Pancreas (tissue), 10 donors: ENCODE data around the gene SETBP1. TPM values are rescaled to one million over a fixed set of nuclear protein-coding genes. Genes with fewer than 3 reads are reported as not detected.
A peak's percentile ranks its signal among the peaks of the same experiment; 100 is the strongest.

ENCODE experiments used
- ATAC-seq, 4 donors: fragments of 200-7000 bp; cut with Tn5 transposase; one replicate each; pipeline versions ENCODE4 v1.8.0 to v1.9.1; 2020; ENCODE audit warnings: mild to moderate bottlenecking in 4 of 4, moderate library complexity in 4 of 4
- DNase-seq, 6 donors: peaks; one replicate each; pipeline ENCODE4 v3.0.0-alpha.2; 2020
- FAIRE-seq: peaks from 2 replicates; lab custom pipeline; 2012; peaks lifted over from hg19 to GRCh38; lab: Jason Lieb, UNC
- H3K27ac ChIP-seq, 4 donors: fragments of 200-600 bp; sonication (generic); 1 replicate in 3 of 4; 2 replicates in 1 of 4; pipeline versions ENCODE4 v1.5.0 to v1.8.0; 2020
- H3K27me3 ChIP-seq, 4 donors: fragments of 200-600 bp; one replicate each; pipeline ENCODE4 v1.8.0; 2021
- H3K36me3 ChIP-seq, 3 donors: fragments of 200-600 bp; sonication (generic) in 1 of 3; one replicate each; pipeline versions ENCODE4 v1.5.0 to v1.8.0; 2020 to 2021
- H3K4me1 ChIP-seq, 3 donors: fragments of 200-600 bp; one replicate each; pipeline ENCODE4 v1.8.0; 2021
- H3K4me3 ChIP-seq, 4 donors: fragments of 200-600 bp; sonication (generic) in 2 of 4; one replicate each; pipeline versions ENCODE4 v1.5.0 to v1.8.0; 2020 to 2021
- H3K9me3 ChIP-seq, 4 donors: fragments of 200-600 bp; one replicate each; pipeline ENCODE4 v1.8.0; 2021
- WGBS, 2 donors: extraction: QIAGEN DNeasy Blood & Tissue Kit; methylation state at CpG; one replicate each; pipeline ENCODE4 v1.1.7; 2013; 5-methylcytosine and 5-hydroxymethylcytosine counted together
- intact Hi-C, 3 donors: fragments of 100-400 bp; cut with DNase I; formaldehyde crosslinking; loops; one replicate each; pipeline versions ENCODE4 v1.11.1 to v1.14.2; 2022
- polyA plus RNA-seq, 2 donors: library from polyadenylated mRNA; stranded (reverse); fragments of 200-250 nt; gene quantifications; one replicate each; pipeline ENCODE4 v1.2.3, GENCODE V29; 2013
- total RNA-seq, 6 donors: library from RNA; stranded (reverse); fragmentation: NEBNext Ultra II Directional in 4 of 6; extraction: Animal tissue kit (Norgen Biotek cat#: 25700) in 4 of 6; gene quantifications; one replicate each; pipeline versions ENCODE4 v1.2.1 to v1.2.4, GENCODE V29; 2021 to 2023
- TF ChIP-seq, protein P1 (sequence below), 4 donors: fragments of 200-600 bp; sonication (generic) in 3 of 4; IDR thresholded peaks; one replicate each; pipeline versions ENCODE4 v1.5.0 to v1.8.0; 2021; ENCODE audit warnings: antibody characterized with exemption in 4 of 4
- donor health status: healthy with polysubstance abuse.
- donor health status: DM: no; HTN: no; CAD: no; lungs with moderate emphysema.
- donor health status: DM: no; HTN: no; CAD: no.
- donor health status: control.
- donor health status: control.
- donor health status: Bipolar disorder and iron deficiency.
- donor health status: DM: yes; HTN: yes; CAD: no.
- donor health status: DM: no; HTN: no; CAD: no.
- donor health status: DM: no; HTN: no; CAD: no.
- donor health status: DM: yes; HTN: yes; CAD: no.

The SETBP1 gene
- total and polyA plus RNA-seq, 8 donors, result 3.9 to 24.0 (median 18.1) TPM

DNA sequence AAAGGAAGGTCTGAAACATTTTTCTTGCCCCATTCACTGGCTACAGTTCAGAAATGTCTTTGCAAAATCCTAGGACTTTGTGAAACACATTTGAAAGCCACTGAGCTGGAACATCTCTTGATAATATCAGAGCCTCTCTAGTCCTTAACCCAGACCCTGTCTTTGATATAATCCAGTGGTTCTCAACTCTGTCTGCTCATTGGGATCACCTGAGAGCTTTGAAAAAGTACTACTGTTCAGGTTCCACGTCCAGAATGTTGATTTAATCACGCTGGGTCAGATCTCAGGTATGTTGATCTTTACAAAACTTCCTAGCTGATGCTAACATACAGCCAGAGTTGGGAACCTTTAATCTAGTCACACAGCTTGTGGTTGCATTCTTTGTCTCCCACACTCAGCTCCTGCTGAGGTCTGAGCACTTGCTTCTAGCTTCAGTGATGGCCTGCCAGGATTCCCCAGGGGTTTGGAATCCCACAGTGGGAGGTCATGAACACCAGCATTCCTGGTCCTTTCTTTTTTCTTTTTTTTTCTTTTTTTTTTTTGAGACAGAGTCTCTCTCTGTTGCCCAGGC is 262.7 kb downstream of the SETBP1 start:
- Histone ChIP-seq H3K36me3 (no peaks in the 10 kb centered on the region), H3K9me3 (no peaks in the 10 kb centered on the region), H3K4me1 (peaks cover 0 to 15% (median 7%) of the 10 kb centered on the region in 3 donors), H3K4me3 (no peak overlapping the region), H3K27ac (no peak overlapping the region), H3K27me3 (no peaks in the 10 kb centered on the region)
- intact Hi-C loops, result no loop called here
- whole genome bisulfite sequencing, 2 donors, result 17 to 21% methylated on average over 2 of the region's 2 CpGs
- ATAC-seq, result peak in 2 of 4 donors; percentile 7 to 44
- FAIRE-seq, result no peak
- TF ChIP-seq, protein P1, sequence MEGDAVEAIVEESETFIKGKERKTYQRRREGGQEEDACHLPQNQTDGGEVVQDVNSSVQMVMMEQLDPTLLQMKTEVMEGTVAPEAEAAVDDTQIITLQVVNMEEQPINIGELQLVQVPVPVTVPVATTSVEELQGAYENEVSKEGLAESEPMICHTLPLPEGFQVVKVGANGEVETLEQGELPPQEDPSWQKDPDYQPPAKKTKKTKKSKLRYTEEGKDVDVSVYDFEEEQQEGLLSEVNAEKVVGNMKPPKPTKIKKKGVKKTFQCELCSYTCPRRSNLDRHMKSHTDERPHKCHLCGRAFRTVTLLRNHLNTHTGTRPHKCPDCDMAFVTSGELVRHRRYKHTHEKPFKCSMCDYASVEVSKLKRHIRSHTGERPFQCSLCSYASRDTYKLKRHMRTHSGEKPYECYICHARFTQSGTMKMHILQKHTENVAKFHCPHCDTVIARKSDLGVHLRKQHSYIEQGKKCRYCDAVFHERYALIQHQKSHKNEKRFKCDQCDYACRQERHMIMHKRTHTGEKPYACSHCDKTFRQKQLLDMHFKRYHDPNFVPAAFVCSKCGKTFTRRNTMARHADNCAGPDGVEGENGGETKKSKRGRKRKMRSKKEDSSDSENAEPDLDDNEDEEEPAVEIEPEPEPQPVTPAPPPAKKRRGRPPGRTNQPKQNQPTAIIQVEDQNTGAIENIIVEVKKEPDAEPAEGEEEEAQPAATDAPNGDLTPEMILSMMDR (IDR thresholded peaks at IDR 0.05), result no peak
- DNase-seq, result no peak

DNA sequence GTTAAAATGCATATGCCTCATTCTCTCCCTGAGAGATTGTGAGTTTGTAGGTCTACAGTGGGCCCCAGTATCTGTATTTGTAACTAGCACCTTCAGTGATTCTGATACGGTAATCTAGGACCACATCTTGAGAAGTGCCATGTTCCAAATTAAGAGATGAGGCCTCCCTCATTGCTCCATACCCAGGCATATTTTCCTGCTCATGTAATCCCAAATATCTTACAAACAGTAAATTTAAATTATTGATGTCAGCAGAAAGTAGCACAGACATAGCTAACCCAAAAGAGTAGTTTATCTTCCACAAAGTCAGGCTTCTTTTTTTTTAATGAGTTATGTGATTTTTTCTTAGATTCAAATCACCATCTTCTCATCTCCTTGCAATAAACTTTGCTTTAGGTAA is 263.8 kb downstream of the SETBP1 start:
- WGBS, 2 donors, result 94 to 98% methylated on average over 1 of the region's 1 CpG
- Histone ChIP-seq H3K4me3 (no peak overlapping the region), H3K27ac (no peak overlapping the region), H3K9me3 (no peaks in the 10 kb centered on the region), H3K36me3 (no peaks in the 10 kb centered on the region), H3K4me1 (peaks cover 0 to 10% (median 0%) of the 10 kb centered on the region in 3 donors), H3K27me3 (no peaks in the 10 kb centered on the region)
- intact Hi-C loops, result no loop called here
- no peak for DNase-seq
- ATAC-seq, result no peak
- TF ChIP-seq, protein P1 (IDR thresholded peaks at IDR 0.05), result no peak
- FAIRE-seq, result no peak

DNA sequence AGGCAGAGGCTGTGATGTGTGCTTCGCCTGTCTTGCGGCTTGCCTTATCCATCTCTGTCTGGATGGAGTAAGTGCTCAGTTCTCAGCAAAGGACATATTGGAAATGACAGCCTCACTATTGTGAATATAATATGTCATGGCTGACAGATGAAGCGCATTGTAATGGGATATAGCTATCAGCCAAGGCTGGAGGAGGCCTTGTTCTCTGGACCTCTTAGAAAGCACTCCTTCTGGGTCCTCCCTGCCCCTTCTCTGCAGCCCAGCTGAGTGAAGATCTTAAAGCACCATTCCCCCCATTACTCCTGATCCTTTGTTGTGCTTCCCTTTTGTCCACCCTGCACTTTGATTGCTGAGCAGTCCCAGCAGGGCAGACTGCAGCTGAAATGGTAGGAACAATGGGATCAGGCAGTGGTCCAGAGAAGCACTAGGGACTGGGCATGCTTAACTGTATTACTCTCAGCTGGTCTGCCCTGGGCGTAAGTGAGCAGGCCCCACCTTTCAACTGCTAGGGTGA is 265.3 kb downstream of the SETBP1 start:
- Histone ChIP-seq H3K9me3 (no peaks in the 10 kb centered on the region), H3K27me3 (no peaks in the 10 kb centered on the region), H3K4me3 (no peak overlapping the region), H3K36me3 (peaks cover 0 to 11% (median 0%) of the 10 kb centered on the region in 3 donors), H3K27ac (no peak overlapping the region), H3K4me1 (peaks cover 0 to 7% (median 0%) of the 10 kb centered on the region in 3 donors)
- TF ChIP-seq, protein P1 (IDR thresholded peaks at IDR 0.05), result no peak
- intact Hi-C loops, result no loop called here
- ATAC-seq, result peak in 1 of 4 donors; percentile 17
- no peak for DNase-seq
- no peak for FAIRE-seq
- 82 to 83% methylated on average over 4 of the region's 4 CpGs for WGBS, 2 donors

DNA sequence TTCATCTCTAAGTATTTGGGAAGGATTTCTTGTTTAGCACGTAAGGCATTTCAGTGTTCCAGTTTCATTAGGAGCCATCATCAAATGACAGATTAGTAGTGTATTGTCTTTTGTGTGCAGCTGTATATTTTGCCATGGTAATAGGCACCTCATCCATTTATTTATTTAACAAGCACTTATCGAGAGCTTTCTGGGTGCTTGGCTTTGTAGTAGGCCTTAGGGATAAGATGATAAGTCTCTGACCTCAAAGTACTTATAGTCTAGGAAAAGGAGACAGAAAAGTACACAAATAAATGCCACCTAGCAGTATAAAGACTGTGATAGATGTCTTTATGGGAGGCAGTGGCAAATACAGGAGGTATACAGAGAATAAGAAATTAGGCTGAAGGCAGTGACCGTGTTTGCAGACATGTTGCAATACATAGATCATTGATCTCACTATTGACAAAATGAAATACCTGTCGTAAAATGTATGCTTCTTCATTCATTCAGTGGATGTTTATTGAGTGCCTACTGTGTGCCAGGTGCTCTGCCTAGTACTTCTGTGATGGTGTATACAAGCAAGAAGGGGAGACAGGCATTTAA is 265.9 kb downstream of the SETBP1 start:
- Histone ChIP-seq H3K9me3 (no peaks in the 10 kb centered on the region), H3K36me3 (peaks cover 0 to 11% (median 0%) of the 10 kb centered on the region in 3 donors), H3K4me1 (peaks cover 0 to 7% (median 0%) of the 10 kb centered on the region in 3 donors), H3K27ac (no peak overlapping the region), H3K27me3 (no peaks in the 10 kb centered on the region), H3K4me3 (no peak overlapping the region)
- FAIRE-seq (no peak), ATAC-seq (peak; percentile 26 to 44 (median 33)), DNase-seq (no peak)
- TF ChIP-seq, protein P1 (IDR thresholded peaks at IDR 0.05), result no peak
- WGBS, 2 donors, result 61 to 69% methylated on average over 4 of the region's 4 CpGs
- intact Hi-C loops, result no loop called here

DNA sequence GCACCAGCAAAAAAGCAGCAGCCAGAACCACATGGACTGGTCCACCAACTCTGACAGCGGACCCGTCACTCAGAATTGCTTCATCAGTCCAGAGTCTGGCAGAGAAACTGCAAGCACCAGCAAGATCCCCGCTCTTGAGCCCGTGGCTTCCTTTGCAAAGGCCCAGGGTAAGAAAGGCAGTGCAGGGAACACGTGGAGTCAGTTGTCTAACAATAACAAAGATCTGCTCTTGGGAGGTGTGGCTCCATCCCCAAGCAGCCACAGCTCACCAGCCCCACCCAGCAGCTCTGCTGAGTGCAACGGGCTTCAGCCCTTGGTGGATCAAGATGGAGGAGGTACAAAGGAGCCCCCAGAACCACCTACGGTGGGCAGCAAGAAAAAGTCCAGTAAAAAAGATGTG is 269.3 kb downstream of the SETBP1 start:
- Histone ChIP-seq H3K27ac (no peak overlapping the region), H3K4me3 (no peak overlapping the region), H3K4me1 (no peaks in the 10 kb centered on the region), H3K27me3 (no peaks in the 10 kb centered on the region), H3K36me3 (peaks cover 0 to 17% (median 0%) of the 10 kb centered on the region in 3 donors), H3K9me3 (no peaks in the 10 kb centered on the region)
- TF ChIP-seq, protein P1 (IDR thresholded peaks at IDR 0.05), result no peak
- intact Hi-C loops, result no loop called here
- WGBS, 2 donors, result 90 to 96% methylated on average over 7 of the region's 7 CpGs
- FAIRE-seq (no peak), DNase-seq (no peak), ATAC-seq (no peak)
